Fibroblast of villous mesenchyme (primary cell): Measurements from ENCODE around the gene FBXO15. TPM values are rescaled to one million over a fixed set of nuclear protein-coding genes. Genes with fewer than 3 reads are reported as not detected.

ENCODE experiments used
- DNase-seq: peaks from one replicate; pipeline ENCODE4 v3.0.0-alpha.2; 2010; ENCODE audit warnings: low read depth
- H3K4me3 ChIP-seq: 2 replicates; pipeline ENCODE4 v1.5.1; 2011; ENCODE audit warnings: low read depth, mild to moderate bottlenecking, low read length
- CTCF ChIP-seq: IDR thresholded peaks from 2 replicates; pipeline ENCODE4 v1.5.1; 2012; ENCODE audit warnings: low read depth, mild to moderate bottlenecking, low read length; ENCODE audit not compliant: insufficient read depth
- total RNA-seq: library from RNA; depleted of rRNA; stranded (reverse); fragments of >200 nt; gene quantifications from 2 replicates; pipeline ENCODE4 v1.2.3, GENCODE V29; 2012

Gene FBXO15
- total RNA-seq, 1 donor, result 0.43 TPM

- DNase-seq, result no peak
- no peak for TF ChIP-seq CTCF
- no peak overlapping the region for H3K4me3 ChIP-seq
These were observed 25.8 kb upstream of the FBXO15 start for GRCh38 chr18:74173434-74173750.

GRCh38 chr18:74172697-74173433 lies 25.2 kb upstream of the FBXO15 start:
- no peak overlapping the region for H3K4me3 ChIP-seq
- no peak for DNase-seq
- TF ChIP-seq CTCF, result no peak

GRCh38 chr18:74171910-74172606 lies 24.4 kb upstream of the FBXO15 start:
- DNase-seq, result peak; percentile 32
- H3K4me3 ChIP-seq, result peak overlapping the region; percentile 42
- TF ChIP-seq CTCF, result no peak

GRCh38 chr18:74166386-74166785 lies 18.8 kb upstream of the FBXO15 start:
- TF ChIP-seq CTCF, result no peak
- no peak overlapping the region for H3K4me3 ChIP-seq
- DNase-seq, result no peak

- no peak for TF ChIP-seq CTCF
- DNase-seq, result no peak
- H3K4me3 ChIP-seq, result no peak overlapping the region
These were observed 15.5 kb upstream of the FBXO15 start for GRCh38 chr18:74163019-74163660.

GRCh38 chr18:74155276-74155675 lies 7.6 kb upstream of the FBXO15 start:
- no peak overlapping the region for H3K4me3 ChIP-seq
- TF ChIP-seq CTCF, result no peak
- peak; percentile 2 for DNase-seq
